DMS 273 treated with DMSO at 0.1 percent for 48 hours (cell line): ENCODE results near the gene ST3GAL3.

ENCODE experiments used
- DNase-seq: peaks from one replicate; lab custom pipeline; 2025; lab: John Stamatoyannopoulos, UW

ST3GAL3 gene

GRCh38 chr1:43786960-43787359 is 79.6 kb downstream of the ST3GAL3 start:
- no peak for DNase-seq

GRCh38 chr1:43789604-43790550 is 82.5 kb downstream of the ST3GAL3 start:
- no peak for DNase-seq

- DNase-seq, result no peak
Observed at GRCh38 chr1:43791243-43791642, 83.9 kb downstream of the ST3GAL3 start.

- DNase-seq, result peak; percentile 55
Observed at GRCh38 chr1:43796111-43796581, 88.8 kb downstream of the ST3GAL3 start.

GRCh38 chr1:43797891-43798290 is 90.6 kb downstream of the ST3GAL3 start:
- no peak for DNase-seq

- DNase-seq, result no peak
Observed at GRCh38 chr1:43799656-43800635, 92.6 kb downstream of the ST3GAL3 start.

- no peak for DNase-seq
Observed at GRCh38 chr1:43800771-43801170, 93.4 kb downstream of the ST3GAL3 start.

- no peak for DNase-seq
Observed at GRCh38 chr1:43801203-43801602, 93.9 kb downstream of the ST3GAL3 start.

- no peak for DNase-seq
Observed at GRCh38 chr1:43802356-43802980, 95.1 kb downstream of the ST3GAL3 start.

GRCh38 chr1:43803105-43803504 is 95.8 kb downstream of the ST3GAL3 start:
- no peak for DNase-seq

- DNase-seq, result no peak
Observed at GRCh38 chr1:43803646-43804045, 96.3 kb downstream of the ST3GAL3 start.

- no peak for DNase-seq
Observed at GRCh38 chr1:43804569-43804968, 97.2 kb downstream of the ST3GAL3 start.

GRCh38 chr1:43805340-43805739 is 98.0 kb downstream of the ST3GAL3 start:
- no peak for DNase-seq

- DNase-seq, result no peak
Observed at GRCh38 chr1:43806183-43806582, 98.8 kb downstream of the ST3GAL3 start.

GRCh38 chr1:43809097-43809673 is 101.8 kb downstream of the ST3GAL3 start:
- DNase-seq, result no peak

GRCh38 chr1:43812579-43812978 is 105.2 kb downstream of the ST3GAL3 start:
- no peak for DNase-seq

GRCh38 chr1:43814401-43814800 is 107.1 kb downstream of the ST3GAL3 start:
- no peak for DNase-seq

- DNase-seq, result no peak
Observed at GRCh38 chr1:43817304-43817939, 110.1 kb downstream of the ST3GAL3 start.

GRCh38 chr1:43818691-43819090 is 111.4 kb downstream of the ST3GAL3 start:
- DNase-seq, result no peak

GRCh38 chr1:43819357-43819756 is 112.0 kb downstream of the ST3GAL3 start:
- DNase-seq, result no peak

- DNase-seq, result no peak
Observed at GRCh38 chr1:43821471-43821870, 114.1 kb downstream of the ST3GAL3 start.
